A549 (cell line): ENCODE data around the gene POU1F1. TPM values are rescaled to one million over a fixed set of nuclear protein-coding genes. Genes with fewer than 3 reads are reported as not detected.

ENCODE experiments used
- ATAC-seq, 2 experiments: fragments of 200-7000 bp in 1 of 2; fragments of >200 bp in 1 of 2; cut with Nextera tagmentation in 1 of 2; cut with Tn5 transposase in 1 of 2; 3 replicates each; pipeline versions ENCODE4 v1.8.0 to v1.9.1; 2018 to 2020; ENCODE audit warnings: mild to moderate bottlenecking in 1 of 2, moderate library complexity in 1 of 2
- CTCF ChIA-PET: fragments of 300-600 bp; sonication (Branson Sonifier 250); formaldehyde crosslinking; extraction: SDS; loops from one replicate; lab custom pipeline; 2021; ENCODE audit warnings: antibody characterized with exemption, inconsistent platforms; lab: Yijun Ruan, JAX
- POLR2A ChIA-PET: fragments of 350-600 bp; formaldehyde crosslinking; extraction: SDS; loops from one replicate; lab custom pipeline; 2021; ENCODE audit warnings: antibody characterized with exemption, inconsistent platforms; lab: Yijun Ruan, JAX
- DNase-seq, 2 experiments: peaks; one replicate each; pipeline versions ENCODE4 v3.0.0 to v3.0.0-alpha.2; 2011 to 2016; ENCODE audit warnings: low read depth in 1 of 2, low spot score in 1 of 2
- FAIRE-seq: peaks from 2 replicates; lab custom pipeline; 2011; peaks lifted over from hg19 to GRCh38; lab: Jason Lieb, UNC
- H3K27ac ChIP-seq, 2 experiments: fragments of >200 bp; sonication (Bioruptor Twin); formaldehyde crosslinking; 3 replicates each; pipeline ENCODE4 v1.5.1; 2016 to 2017
- H3K4me1 ChIP-seq: fragments of >200 bp; sonication (Bioruptor Twin); formaldehyde crosslinking; 3 replicates; pipeline ENCODE4 v1.6.1; 2016
- H3K4me2 ChIP-seq: fragments of >200 bp; sonication (Bioruptor Twin); formaldehyde crosslinking; 3 replicates; pipeline ENCODE4 v1.6.1; 2016
- H3K4me3 ChIP-seq: fragments of >200 bp; sonication (Bioruptor Twin); formaldehyde crosslinking; 3 replicates; pipeline ENCODE4 v1.5.1; 2016
- H3K9me3 ChIP-seq: fragments of >200 bp; sonication (Bioruptor Twin); formaldehyde crosslinking; 3 replicates; pipeline ENCODE4 v1.6.1; 2016
- CBX2 ChIP-seq: fragments of 200-600 bp; sonication (generic); IDR thresholded peaks from 2 replicates; pipeline ENCODE4 v1.6.1; 2016; ENCODE audit warnings: low read depth, mild to moderate bottlenecking, borderline replicate concordance
- CBX8 ChIP-seq: fragments of 200-600 bp; sonication (generic); IDR thresholded peaks from 2 replicates; pipeline ENCODE4 v1.6.1; 2016
- CEBPB ChIP-seq, 2 experiments: fragments of >200 bp in 1 of 2; sonication (Bioruptor Twin) in 1 of 2; formaldehyde crosslinking in 1 of 2; IDR thresholded peaks; 2 replicates each; pipeline ENCODE4 v1.6.1; 2012 to 2016
- EP300 ChIP-seq, 2 experiments: fragments of >200 bp; sonication (Bioruptor Twin); formaldehyde crosslinking; IDR thresholded peaks; 2 replicates in 1 of 2; 3 replicates in 1 of 2; pipeline ENCODE4 v1.6.1; 2016 to 2017
- FOSB ChIP-seq: fragments of 250-450 bp; sonication (Bioruptor Pico); IDR thresholded peaks from 2 replicates; pipeline ENCODE4 v1.5.0; 2020; ENCODE audit warnings: mild to moderate bottlenecking, moderate library complexity
- FOXS1 ChIP-seq: fragments of 250-450 bp; sonication (Bioruptor Pico); IDR thresholded peaks from 2 replicates; pipeline ENCODE4 v1.5.0; 2020; ENCODE audit warnings: mild to moderate bottlenecking, moderate library complexity
- HDAC2 ChIP-seq: fragments of 200-600 bp; sonication (generic); IDR thresholded peaks from 2 replicates; pipeline ENCODE4 v1.6.1; 2016
- HOXB5 ChIP-seq: fragments of 250-450 bp; sonication (Bioruptor Pico); IDR thresholded peaks from 2 replicates; pipeline ENCODE4 v1.5.0; 2020; ENCODE audit warnings: mild to moderate bottlenecking, moderate library complexity
- KDM1A ChIP-seq: fragments of 200-600 bp; sonication (generic); IDR thresholded peaks from 2 replicates; pipeline ENCODE4 v1.6.1; 2016; ENCODE audit warnings: low read depth, mild to moderate bottlenecking
- POLR2AphosphoS2 ChIP-seq: conservative IDR thresholded peaks from 2 replicates; pipeline ENCODE4 v1.6.1; 2012; ENCODE audit warnings: low read length, improper control_type of control experiment, inconsistent platforms
- RAD21 ChIP-seq, 2 experiments: fragments of >200 bp in 1 of 2; sonication (Bioruptor Twin) in 1 of 2; formaldehyde crosslinking in 1 of 2; IDR thresholded peaks in 1 of 2; conservative IDR thresholded peaks in 1 of 2; 2 replicates in 1 of 2; 3 replicates in 1 of 2; pipeline ENCODE4 v1.6.1; 2012 to 2018; ENCODE audit warnings: inconsistent platforms in 1 of 2
- SMC3 ChIP-seq: fragments of >200 bp; sonication (Bioruptor Twin); formaldehyde crosslinking; IDR thresholded peaks from 3 replicates; pipeline ENCODE4 v1.6.1; 2018; ENCODE audit warnings: inconsistent platforms
- TFCP2L1 ChIP-seq: fragments of 250-450 bp; sonication (Bioruptor Pico); IDR thresholded peaks from 2 replicates; pipeline ENCODE4 v1.5.0; 2021; ENCODE audit warnings: mild to moderate bottlenecking
- ZC3H11A ChIP-seq: fragments of 450-650 bp; IDR thresholded peaks from 2 replicates; pipeline ENCODE4 v1.6.1; 2014; ENCODE audit warnings: antibody characterized with exemption, mild to moderate bottlenecking
- WGBS: methylation state at CpG from one replicate; pipeline ENCODE4 v1.1.6; 2017; ENCODE audit errors: missing lambda C conversion rate; 5-methylcytosine and 5-hydroxymethylcytosine counted together
- polyA plus RNA-seq, 4 experiments: library from polyadenylated mRNA; depleted of rRNA in 3 of 4; stranded (reverse); fragments of >200 nt; fragmentation: RNase III in 1 of 4; extraction: RNeasy Plus Mini Kit Qiagen cat#74134 plus additional on column Dnase treatment in 1 of 4; gene quantifications; 2 replicates in 3 of 4; 3 replicates in 1 of 4; pipeline ENCODE4 v1.2.3, GENCODE V29; 2011 to 2017
- TF ChIP-seq, protein P1 (sequence below): fragments of >200 bp; sonication (Bioruptor Twin); formaldehyde crosslinking; IDR thresholded peaks from 3 replicates; pipeline ENCODE4 v1.5.1; 2016
- TF ChIP-seq, protein P2 (sequence below): fragments of 250-450 bp; sonication (Bioruptor Pico); IDR thresholded peaks from 2 replicates; pipeline ENCODE4 v1.5.0; 2021; ENCODE audit warnings: mild to moderate bottlenecking, moderate library complexity, borderline replicate concordance

POU1F1 gene
- polyA plus RNA-seq, 2 of the 4 experiments (the other 2 are of a cell fraction): 0.59 TPM; not detected in 1

DNA sequence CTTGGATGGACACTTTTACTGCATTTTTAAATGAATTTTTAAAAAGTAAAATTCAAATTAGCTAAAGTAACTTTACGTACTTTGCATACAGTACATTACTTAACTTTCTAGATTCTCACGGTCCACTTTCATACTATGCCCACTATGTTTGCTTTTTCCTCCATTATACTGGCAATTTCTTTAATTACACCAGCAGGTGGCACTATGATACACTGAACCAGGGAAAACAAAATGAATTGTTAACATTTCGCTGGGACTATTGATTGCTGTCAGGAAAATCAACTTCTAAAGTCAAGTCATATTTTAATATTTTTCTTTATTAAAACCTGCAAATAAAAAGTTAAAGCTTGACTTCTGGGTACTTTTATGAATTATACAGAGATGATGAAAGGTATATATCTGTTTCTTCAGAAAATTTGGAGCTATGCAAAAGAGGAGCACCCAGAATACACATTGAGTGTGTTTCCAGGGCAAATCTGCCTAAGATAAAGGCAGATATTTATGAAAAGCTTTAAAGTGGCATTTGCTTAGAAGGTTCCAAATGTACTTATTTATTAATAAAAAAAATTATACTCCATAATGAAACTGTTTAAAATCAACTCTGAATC lies 21.8 kb upstream of the POU1F1 start:
- H3K4me1 ChIP-seq: no peaks in the 10 kb centered on the region
- DNase-seq (peak; percentile 16 to 73), ATAC-seq (peak; percentile 50 to 81; a peak in 4 of 6 replicates), FAIRE-seq (peak; percentile 90)
- CTCF ChIA-PET: interaction anchor here (0.5 to 2.0 kb wide), 29 partner anchors 9 to 720 kb away, joined by 3 to 17 read pairs (median 4); partner anchors contain the start of gene HTR1F
- POLR2A ChIA-PET: interaction anchor here (1.0 kb wide), 1 partner anchor 35 kb away, joined by 3 read pairs; no protein-coding TSS in a partner anchor
- WGBS: 3% methylated on average over 3 of the region's 3 CpGs
- no peak overlapping the region for H3K4me3 ChIP-seq
- H3K9me3 ChIP-seq: no peaks in the 10 kb centered on the region
- peak overlapping the region; percentile 33 to 76; a peak in 3 of 6 replicates for H3K27ac ChIP-seq
- peak overlapping the region; percentile 46; the same call in 2 of the 3 replicates for H3K4me2 ChIP-seq
- TF ChIP-seq RAD21 (conservative IDR thresholded peaks at IDR 0.05 in 1 of 2, IDR thresholded peaks at IDR 0.05 in 1 of 2) (peak; percentile 91 to 95), POLR2AphosphoS2 (no peak), FOSB (CRISPR knock-in tag) (no peak), SMC3 (peak; percentile 94), ZC3H11A (no peak)
- TF ChIP-seq, protein P1, sequence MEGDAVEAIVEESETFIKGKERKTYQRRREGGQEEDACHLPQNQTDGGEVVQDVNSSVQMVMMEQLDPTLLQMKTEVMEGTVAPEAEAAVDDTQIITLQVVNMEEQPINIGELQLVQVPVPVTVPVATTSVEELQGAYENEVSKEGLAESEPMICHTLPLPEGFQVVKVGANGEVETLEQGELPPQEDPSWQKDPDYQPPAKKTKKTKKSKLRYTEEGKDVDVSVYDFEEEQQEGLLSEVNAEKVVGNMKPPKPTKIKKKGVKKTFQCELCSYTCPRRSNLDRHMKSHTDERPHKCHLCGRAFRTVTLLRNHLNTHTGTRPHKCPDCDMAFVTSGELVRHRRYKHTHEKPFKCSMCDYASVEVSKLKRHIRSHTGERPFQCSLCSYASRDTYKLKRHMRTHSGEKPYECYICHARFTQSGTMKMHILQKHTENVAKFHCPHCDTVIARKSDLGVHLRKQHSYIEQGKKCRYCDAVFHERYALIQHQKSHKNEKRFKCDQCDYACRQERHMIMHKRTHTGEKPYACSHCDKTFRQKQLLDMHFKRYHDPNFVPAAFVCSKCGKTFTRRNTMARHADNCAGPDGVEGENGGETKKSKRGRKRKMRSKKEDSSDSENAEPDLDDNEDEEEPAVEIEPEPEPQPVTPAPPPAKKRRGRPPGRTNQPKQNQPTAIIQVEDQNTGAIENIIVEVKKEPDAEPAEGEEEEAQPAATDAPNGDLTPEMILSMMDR: peak; percentile 86

DNA sequence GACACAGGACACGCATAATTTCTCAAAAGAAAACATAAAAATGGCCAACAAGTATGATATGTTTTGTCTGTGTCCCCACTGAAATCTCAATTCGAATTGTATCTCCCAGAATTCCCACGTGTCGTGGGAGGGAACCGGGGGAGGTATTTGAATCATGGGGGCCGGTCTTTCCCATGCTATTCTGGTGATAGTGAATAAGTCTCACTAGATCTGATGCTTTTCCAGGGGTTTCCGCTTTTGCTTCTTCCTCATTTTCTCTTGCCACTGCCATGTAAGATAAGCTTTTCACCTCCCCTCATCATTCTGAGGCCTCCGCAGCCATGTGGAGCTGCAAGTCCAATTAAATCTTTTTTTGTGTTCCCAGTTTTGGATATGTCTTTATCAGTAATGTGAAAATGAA lies 12.1 kb upstream of the POU1F1 start:
- no peak for TF ChIP-seq CBX2
- no peak for TF ChIP-seq HOXB5
- no peak for TF ChIP-seq KDM1A
- TF ChIP-seq FOXS1 (CRISPR knock-in tag): no peak
- no peak for TF ChIP-seq CBX8
- no peak for TF ChIP-seq HDAC2
- Histone ChIP-seq H3K27ac (no peak overlapping the region), H3K9me3 (no peaks in the 10 kb centered on the region), H3K4me2 (no peak overlapping the region), H3K4me3 (no peak overlapping the region), H3K4me1 (0 out of 3 replicates have a peak, but pooled peaks cover 2% of the 10 kb centered on the region)
- WGBS: 83% methylated on average over 8 of the region's 8 CpGs
- ATAC-seq (no peak), DNase-seq (no peak), FAIRE-seq (no peak)
- ChIA-PET POLR2A (no interaction called here), CTCF (interaction anchor here (0.9 to 1.2 kb wide), 2 partner anchors 10 to 28 kb away, joined by 3 read pairs; no protein-coding TSS in a partner anchor)

DNA sequence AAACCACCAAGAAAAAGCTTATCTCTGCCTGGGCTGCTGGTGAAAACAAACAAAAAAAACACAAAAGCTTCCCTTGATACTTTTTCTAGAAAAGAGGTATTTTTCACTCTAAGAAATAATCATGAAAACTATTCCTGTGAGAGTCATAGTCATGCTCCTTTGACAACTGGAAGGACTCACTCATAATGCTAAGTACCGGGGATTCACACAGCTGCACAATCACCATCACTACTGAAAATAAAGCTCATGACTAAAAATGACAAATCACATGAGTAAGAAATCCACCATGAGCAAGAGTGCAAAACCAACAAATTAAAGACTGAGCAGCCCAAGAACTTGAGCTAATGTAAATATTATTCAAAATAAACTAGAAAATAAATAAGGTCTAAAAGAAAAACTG lies 10.6 kb upstream of the POU1F1 start:
- no peak overlapping the region for H3K4me3 ChIP-seq
- 38% methylated on average over 1 of the region's 1 CpG for WGBS
- H3K9me3 ChIP-seq: no peaks in the 10 kb centered on the region
- FAIRE-seq (peak; percentile 28), DNase-seq (no peak), ATAC-seq (no peak)
- H3K27ac ChIP-seq: no peak overlapping the region
- POLR2A ChIA-PET: no interaction called here
- no peak for TF ChIP-seq EP300 (IDR thresholded peaks at IDR 0.05)
- TF ChIP-seq TFCP2L1 (CRISPR knock-in tag): no peak
- TF ChIP-seq, protein P2, sequence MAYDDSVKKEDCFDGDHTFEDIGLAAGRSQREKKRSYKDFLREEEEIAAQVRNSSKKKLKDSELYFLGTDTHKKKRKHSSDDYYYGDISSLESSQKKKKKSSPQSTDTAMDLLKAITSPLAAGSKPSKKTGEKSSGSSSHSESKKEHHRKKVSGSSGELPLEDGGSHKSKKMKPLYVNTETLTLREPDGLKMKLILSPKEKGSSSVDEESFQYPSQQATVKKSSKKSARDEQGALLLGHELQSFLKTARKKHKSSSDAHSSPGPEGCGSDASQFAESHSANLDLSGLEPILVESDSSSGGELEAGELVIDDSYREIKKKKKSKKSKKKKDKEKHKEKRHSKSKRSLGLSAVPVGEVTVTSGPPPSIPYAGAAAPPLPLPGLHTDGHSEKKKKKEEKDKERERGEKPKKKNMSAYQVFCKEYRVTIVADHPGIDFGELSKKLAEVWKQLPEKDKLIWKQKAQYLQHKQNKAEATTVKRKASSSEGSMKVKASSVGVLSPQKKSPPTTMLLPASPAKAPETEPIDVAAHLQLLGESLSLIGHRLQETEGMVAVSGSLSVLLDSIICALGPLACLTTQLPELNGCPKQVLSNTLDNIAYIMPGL (CRISPR knock-in tag): no peak
- TF ChIP-seq CEBPB (IDR thresholded peaks at IDR 0.05): no peak
- CTCF ChIA-PET: interaction anchor here (1.2 kb wide), 2 partner anchors 26 to 63 kb away, joined by 3 to 4 read pairs; no protein-coding TSS in a partner anchor
- no peak overlapping the region for H3K4me2 ChIP-seq
- 0 out of 3 replicates have a peak, but pooled peaks cover 2% of the 10 kb centered on the region for H3K4me1 ChIP-seq
